GM12864 (cell line): ENCODE measurements around the gene PIBF1.
A peak's percentile ranks its signal among the peaks of the same experiment; 100 is the strongest.
"Not testable (repeated sequence)": the region's sequence is repeated elsewhere in the genome, so short reads cannot be mapped to it uniquely, and the experiment has no call there.

Source experiments
- DNase-seq: peaks from one replicate; pipeline ENCODE4 v3.0.0-alpha.2; 2011; ENCODE audit warnings: low read depth
- H3K4me3 ChIP-seq: 2 replicates; pipeline ENCODE4 v1.5.1; 2011; ENCODE audit warnings: mild to moderate bottlenecking, low read depth, low read length, control low read depth
- TF ChIP-seq, protein P1 (sequence below): IDR thresholded peaks from 2 replicates; pipeline ENCODE4 v1.5.1; 2011; ENCODE audit warnings: low read depth, mild to moderate bottlenecking, moderate library complexity, low read length, control low read depth, inconsistent platforms; ENCODE audit errors: missing control alignments

PIBF1 gene

DNA sequence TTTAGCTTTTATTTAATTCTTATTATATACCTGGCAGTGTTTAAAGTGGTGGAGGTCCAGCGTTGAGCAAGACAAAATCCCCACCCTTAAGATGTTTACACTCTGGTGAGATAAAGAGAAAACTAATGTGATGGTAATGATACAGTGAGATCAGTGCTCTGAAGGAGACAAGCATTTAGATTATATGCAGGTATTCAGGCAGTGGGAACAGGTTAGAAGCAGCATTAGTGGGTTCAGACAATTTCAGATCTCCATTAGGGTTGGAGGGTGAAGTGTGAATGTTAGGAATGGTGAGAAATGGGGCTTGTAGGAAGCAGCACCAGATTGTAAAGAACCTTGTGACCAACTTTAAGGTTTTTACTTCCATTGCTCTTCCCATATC is 39.0 kb downstream of the PIBF1 start:
- TF ChIP-seq, protein P1, sequence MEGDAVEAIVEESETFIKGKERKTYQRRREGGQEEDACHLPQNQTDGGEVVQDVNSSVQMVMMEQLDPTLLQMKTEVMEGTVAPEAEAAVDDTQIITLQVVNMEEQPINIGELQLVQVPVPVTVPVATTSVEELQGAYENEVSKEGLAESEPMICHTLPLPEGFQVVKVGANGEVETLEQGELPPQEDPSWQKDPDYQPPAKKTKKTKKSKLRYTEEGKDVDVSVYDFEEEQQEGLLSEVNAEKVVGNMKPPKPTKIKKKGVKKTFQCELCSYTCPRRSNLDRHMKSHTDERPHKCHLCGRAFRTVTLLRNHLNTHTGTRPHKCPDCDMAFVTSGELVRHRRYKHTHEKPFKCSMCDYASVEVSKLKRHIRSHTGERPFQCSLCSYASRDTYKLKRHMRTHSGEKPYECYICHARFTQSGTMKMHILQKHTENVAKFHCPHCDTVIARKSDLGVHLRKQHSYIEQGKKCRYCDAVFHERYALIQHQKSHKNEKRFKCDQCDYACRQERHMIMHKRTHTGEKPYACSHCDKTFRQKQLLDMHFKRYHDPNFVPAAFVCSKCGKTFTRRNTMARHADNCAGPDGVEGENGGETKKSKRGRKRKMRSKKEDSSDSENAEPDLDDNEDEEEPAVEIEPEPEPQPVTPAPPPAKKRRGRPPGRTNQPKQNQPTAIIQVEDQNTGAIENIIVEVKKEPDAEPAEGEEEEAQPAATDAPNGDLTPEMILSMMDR: no peak

DNA sequence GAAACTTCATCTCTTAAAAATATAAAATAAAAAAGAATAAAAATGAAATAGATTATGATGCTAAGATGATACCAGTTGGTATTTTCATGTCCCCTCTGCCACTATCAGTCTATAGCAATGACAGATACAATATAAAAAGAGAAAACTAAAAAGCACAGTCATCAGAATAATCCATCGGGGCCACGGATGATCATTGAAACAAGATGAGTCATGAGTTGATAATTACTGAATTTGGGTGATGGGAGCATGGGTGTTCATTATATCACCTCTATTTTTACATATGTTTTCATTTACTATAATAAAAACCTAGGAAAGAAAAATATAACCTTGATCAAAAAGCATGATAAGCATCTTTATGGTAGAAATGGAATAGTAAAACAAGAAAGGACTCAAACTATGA is 41.1 kb downstream of the PIBF1 start:
- no peak overlapping the region for H3K4me3 ChIP-seq
- TF ChIP-seq, protein P1: no peak
- no peak for DNase-seq

More for the DNA sequence above, 39.0 kb downstream of the PIBF1 start:
- no peak for DNase-seq
- no peak overlapping the region for H3K4me3 ChIP-seq

DNA sequence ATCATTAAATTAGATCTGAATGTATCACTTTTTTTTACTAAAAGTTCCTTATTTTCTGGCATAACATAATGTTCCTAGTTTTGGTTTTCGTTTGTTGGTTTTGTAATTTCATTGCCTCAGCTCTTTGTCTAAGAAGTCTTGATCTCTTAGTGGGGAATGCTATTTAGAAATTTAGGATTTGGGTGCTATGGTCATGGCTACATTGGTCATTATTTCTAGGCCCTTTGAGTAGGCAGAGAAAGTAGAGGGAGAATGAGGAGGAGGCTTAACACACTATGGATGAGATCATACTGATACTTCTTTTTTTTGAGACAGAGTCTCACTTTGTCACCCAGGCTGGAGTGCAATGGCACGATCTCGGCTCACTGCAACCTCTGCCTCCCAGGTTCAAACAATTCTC is 41.8 kb downstream of the PIBF1 start:
- TF ChIP-seq, protein P1: no peak
- no peak for DNase-seq

DNA sequence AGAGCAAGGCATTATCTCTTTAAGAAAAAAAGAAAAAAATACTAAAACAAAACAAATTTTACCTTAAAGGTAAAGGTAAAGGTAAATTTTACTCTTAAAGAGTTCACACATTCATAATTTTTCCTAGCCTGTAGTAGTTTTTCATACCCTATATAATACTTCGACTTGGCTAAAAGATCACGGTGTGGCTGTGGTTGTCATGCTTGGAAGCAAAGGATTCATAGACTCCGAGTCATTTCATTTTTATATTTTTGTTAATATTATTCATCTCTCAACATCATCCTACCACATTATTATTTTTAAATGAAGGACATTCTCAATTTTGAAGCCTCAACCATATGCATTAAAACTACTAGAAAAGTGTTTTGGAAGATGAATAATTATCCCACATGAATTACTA is 52.7 kb downstream of the PIBF1 start:
- no peak for DNase-seq
- TF ChIP-seq, protein P1: no peak
- no peak overlapping the region for H3K4me3 ChIP-seq

More for the DNA sequence above, 41.8 kb downstream of the PIBF1 start:
- no peak overlapping the region for H3K4me3 ChIP-seq

DNA sequence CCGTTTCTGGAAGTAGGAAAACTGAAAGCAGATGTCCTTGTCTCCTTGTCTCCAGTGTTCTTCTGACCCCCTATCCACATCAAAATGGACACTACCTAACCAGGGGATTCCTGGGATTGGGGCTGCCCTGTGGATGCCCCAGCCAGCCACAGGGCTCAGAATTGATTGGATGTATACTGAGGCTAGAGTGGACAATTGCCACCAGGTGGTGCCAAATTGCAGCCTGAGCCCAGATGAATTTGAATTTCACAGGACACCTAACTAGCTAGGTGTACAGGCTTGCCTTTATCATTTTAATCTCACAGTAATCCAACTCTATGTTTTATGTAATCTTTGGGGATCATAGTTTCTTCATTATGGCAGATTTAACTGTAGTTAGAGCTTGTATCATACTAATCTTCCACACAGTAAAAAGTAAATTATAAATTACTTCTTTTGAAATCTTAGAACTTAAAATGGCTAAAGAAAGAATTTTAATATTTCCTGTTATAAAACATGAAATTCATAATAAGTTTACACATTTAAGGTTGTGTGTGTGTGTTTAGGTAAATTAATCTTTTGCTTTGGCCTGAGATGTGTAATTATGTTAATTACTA is 58.0 kb downstream of the PIBF1 start:
- TF ChIP-seq, protein P1: peak; percentile 69
- peak; percentile 3 for DNase-seq
- H3K4me3 ChIP-seq: no peak overlapping the region

DNA sequence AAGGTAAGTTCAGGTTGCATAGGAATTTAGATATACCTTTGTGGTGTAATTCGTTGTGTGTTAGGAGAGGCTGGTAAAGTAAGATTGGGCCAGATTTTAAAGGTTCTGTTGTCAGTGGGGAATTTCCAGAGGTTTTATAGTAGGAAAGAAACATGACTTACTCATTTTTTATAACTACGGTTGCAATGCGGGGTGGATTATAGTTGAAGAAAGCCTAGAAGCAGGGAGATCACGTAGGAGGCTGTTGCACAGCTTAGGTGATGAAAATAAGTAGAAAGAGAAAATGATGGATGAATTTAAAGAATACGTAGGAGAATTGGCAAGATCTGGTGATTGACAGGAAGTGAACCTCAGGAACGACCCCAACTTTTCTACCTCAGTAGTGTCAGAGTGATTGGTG is 61.1 kb downstream of the PIBF1 start:
- DNase-seq: no peak
- H3K4me3 ChIP-seq: no peak overlapping the region
- TF ChIP-seq, protein P1: no peak

DNA sequence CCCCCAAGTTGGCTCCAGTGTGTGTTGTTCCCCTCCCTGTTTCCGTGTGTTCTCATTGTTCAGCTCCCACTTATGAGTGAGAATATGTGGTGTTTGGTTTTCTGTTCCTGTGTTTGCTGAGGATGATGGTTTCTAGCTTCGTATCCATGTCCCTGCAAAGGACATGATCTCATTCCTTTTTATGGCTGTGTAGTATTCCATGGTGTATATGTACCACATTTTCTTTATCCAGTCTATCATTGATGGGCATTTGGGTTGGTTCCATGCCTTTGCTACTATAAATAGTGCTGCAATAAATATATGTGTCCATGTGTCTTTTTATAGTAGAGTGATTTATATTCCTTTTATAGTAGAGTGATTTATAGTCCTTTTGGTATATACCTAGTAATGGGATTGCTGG is 63.2 kb downstream of the PIBF1 start:
- not testable (repeated sequence) for H3K4me3 ChIP-seq, DNase-seq
